T47D (cell line): ENCODE data around the gene TEX13D.
"Not testable (repeated sequence)": the region's sequence is repeated elsewhere in the genome, so short reads cannot be mapped to it uniquely, and the experiment has no call there.

ENCODE experiments used
- DNase-seq, 2 experiments: peaks; one replicate each; pipeline versions ENCODE4 v3.0.0 to v3.0.0-alpha.2; 2011 to 2012; ENCODE audit warnings: low read depth in 1 of 2, low spot score in 1 of 2
- JUND ChIP-seq: IDR thresholded peaks from 2 replicates; pipeline ENCODE4 v1.6.1; 2012; ENCODE audit warnings: low read depth
- in situ Hi-C: cut with HindIII; loops from 2 replicates; pipeline ENCODE4 v1.10.0; 2016; ENCODE audit warnings: low sequenced_read_pairs, low pct_unique_long_range_greater_than_20kb

The TEX13D gene

GRCh38 chrX:124332481-124333424 is at the start of gene TEX13D:
TSS of gene TEX13D (plus strand) at chrX:124332660. CDS start at chrX:124332918, 258 bp downstream.
- no peak for TF ChIP-seq JUND
- in situ Hi-C loops = no loop called here
- DNase-seq = no peak

DNA sequence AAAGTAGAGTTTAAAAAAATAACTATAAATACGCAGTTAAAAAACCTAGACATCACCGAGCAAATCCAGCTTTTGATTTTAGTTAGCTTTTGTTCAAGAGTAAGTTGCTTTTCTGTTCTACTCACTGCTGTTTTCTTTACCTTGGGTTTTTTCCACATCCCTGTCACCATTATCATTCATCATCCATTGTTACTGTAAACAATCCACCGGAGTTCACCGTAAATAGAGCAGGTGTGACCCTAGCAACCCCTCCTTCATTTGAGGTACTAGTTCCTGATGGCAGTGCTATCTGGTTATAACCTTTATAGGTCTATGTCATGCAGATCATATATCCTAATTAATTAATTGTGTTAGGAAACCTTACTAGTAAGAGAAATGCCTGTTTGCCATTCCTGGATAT is 43.0 kb upstream of the TEX13D start:
- in situ Hi-C loops = no loop called here
- no peak for DNase-seq
- no peak for TF ChIP-seq JUND

GRCh38 chrX:124293810-124294209 is 38.6 kb upstream of the TEX13D start:
- DNase-seq = no peak
- no peak for TF ChIP-seq JUND
- in situ Hi-C loops = no loop called here

- in situ Hi-C loops, DNase-seq: not testable (repeated sequence)
Observed at GRCh38 chrX:124299323-124299722, 33.1 kb upstream of the TEX13D start.

DNA sequence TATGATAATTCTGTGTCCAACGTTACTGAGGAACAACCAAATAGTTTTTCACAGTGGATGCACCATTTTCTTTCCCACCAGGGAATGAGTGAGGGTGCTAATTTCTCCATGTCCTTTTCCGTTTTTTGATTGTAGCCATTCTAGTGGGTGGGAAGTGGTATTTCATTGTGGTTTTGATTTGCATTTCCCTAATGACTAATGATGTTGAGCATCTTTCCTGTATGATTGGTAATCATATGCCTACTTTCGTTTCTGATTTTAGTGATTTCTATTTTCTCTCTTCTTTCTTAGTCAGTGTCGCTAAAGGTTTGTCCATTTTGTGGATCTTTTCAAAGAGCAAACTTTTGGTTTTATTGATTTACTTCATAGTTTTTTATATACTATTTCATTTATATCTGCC is 32.1 kb upstream of the TEX13D start:
- in situ Hi-C loops = no loop called here
- no peak for DNase-seq

DNA sequence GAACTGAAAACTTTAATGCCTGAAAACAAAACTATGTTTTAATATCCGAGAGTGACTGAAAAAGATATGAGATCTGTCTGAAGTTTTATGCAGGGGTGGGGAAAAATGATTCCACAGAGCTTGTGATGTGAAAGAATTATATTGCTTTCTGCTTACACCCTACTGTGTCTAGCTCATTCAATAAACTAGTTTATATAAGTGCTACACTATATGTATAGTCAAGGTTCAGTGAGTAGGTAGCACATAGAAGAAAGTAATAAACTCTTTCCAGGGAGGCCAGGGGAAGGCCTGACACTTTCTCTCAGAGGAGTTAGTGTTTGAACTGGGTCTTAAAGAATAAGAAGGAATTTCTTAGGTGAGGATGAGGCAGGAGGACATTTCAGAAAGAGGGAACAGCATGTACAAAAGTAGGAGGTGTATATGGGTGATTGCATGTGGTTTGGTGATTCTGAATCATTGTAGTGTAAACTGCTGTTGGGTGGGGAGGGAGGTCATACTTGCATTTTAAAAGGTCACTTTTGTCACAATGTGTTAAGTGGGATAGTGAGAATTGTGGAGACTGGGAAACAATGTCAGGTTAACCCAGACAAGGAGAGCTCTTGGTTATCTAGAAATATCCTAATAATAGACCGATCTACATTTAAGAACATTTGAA is 25.1 kb upstream of the TEX13D start:
- no peak for DNase-seq
- in situ Hi-C loops = no loop called here
- no peak for TF ChIP-seq JUND

More for the DNA sequence above, 32.1 kb upstream of the TEX13D start:
- TF ChIP-seq JUND = no peak

- no peak for DNase-seq
- in situ Hi-C loops = no loop called here
- no peak for TF ChIP-seq JUND
Observed at GRCh38 chrX:124325732-124326131, 6.7 kb upstream of the TEX13D start.

GRCh38 chrX:124328765-124329164 is 3.7 kb upstream of the TEX13D start:
- in situ Hi-C loops = no loop called here
- no peak for TF ChIP-seq JUND
- no peak for DNase-seq

- in situ Hi-C loops = no loop called here
- no peak for TF ChIP-seq JUND
- no peak for DNase-seq
Observed at GRCh38 chrX:124333862-124334261, 1.4 kb downstream of the TEX13D start.

GRCh38 chrX:124334555-124334954 is 2.1 kb downstream of the TEX13D start:
- in situ Hi-C loops, DNase-seq: not testable (repeated sequence)

DNA sequence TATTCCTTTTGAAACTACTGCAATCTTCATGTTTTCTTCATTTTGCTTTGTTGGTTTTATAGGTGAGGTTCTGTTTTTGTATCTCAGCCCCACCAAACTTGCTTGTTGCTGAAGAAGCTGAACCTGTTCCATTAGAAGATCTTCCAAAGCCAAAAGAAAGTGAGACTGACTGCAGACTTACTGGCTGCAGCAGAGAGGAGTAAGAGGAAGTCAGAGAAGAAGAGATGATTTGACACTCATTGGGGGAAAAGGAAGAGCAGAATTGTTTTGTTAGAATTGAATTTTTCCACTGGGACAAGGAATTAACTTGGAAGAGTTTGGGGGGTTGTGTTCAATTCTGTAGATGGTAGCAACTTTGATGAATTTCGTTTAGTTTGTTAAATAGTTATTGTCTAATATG is 3.1 kb downstream of the TEX13D start:
- in situ Hi-C loops = no loop called here
- no peak for DNase-seq
- no peak for TF ChIP-seq JUND

DNA sequence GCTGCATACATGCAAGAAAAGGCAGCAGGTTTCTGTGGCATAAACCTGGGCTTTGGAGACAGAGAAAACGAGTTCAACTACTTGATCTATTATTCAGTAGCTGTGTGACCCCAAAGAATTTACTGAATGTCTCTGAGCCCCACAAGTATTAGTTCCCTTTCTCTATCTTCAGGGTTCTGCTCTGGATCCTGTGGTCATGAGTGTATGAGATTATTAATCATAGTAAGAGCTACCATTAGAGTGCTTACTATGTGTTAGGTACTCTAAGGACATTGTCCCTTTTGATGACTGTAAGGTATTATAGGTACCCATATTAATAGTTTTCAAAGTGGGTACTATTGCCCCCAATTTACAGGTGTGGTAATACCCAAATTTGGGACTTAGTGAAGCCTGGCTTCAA is 5.5 kb downstream of the TEX13D start:
- TF ChIP-seq JUND = no peak
- in situ Hi-C loops = no loop called here

GRCh38 chrX:124338733-124339514 is 6.5 kb downstream of the TEX13D start:
- TF ChIP-seq JUND = no peak
- DNase-seq = no peak
- in situ Hi-C loops = no loop called here

More for the DNA sequence above, 5.5 kb downstream of the TEX13D start:
- no peak for DNase-seq
